Mesenchymal stem cell (in vitro differentiated cells and primary cell): ENCODE data around the gene PLA2G3. TPM values are rescaled to one million over a fixed set of nuclear protein-coding genes. Genes with fewer than 3 reads are reported as not detected.

Experiments used
- DNase-seq: peaks from one replicate; pipeline ENCODE4 v3.0.0-alpha.2; 2013
- H2AFZ ChIP-seq: one replicate; pipeline ENCODE4 v1.6.1; 2013; ENCODE audit warnings: low read depth, mild to moderate bottlenecking, control low read depth, inconsistent platforms, low read length, moderate library complexity
- H2AK5ac ChIP-seq: 2 replicates; pipeline ENCODE4 v1.6.1; 2013; ENCODE audit warnings: low read length, moderate library complexity, mild to moderate bottlenecking, inconsistent platforms; ENCODE audit not compliant: severe bottlenecking
- H2BK120ac ChIP-seq: one replicate; pipeline ENCODE4 v1.6.1; 2013; ENCODE audit warnings: low read depth, mild to moderate bottlenecking, inconsistent platforms, low read length, moderate library complexity
- H2BK12ac ChIP-seq, 2 experiments: one replicate each; pipeline ENCODE4 v1.6.1; 2013; ENCODE audit warnings: inconsistent platforms in 2 of 2, low read length in 2 of 2, mild to moderate bottlenecking in 2 of 2, moderate library complexity in 2 of 2, control low read depth in 1 of 2
- H2BK15ac ChIP-seq: one replicate; pipeline ENCODE4 v1.6.1; 2013; ENCODE audit warnings: mild to moderate bottlenecking, low read depth, inconsistent platforms; ENCODE audit not compliant: poor library complexity, severe bottlenecking
- H2BK5ac ChIP-seq: 2 replicates; pipeline ENCODE4 v1.6.1; 2013; ENCODE audit warnings: low read depth, mild to moderate bottlenecking, low read length, control low read depth, inconsistent platforms; ENCODE audit not compliant: poor library complexity, severe bottlenecking
- H3K14ac ChIP-seq, 2 experiments: one replicate each; pipeline ENCODE4 v1.6.1; 2013; ENCODE audit warnings: inconsistent platforms in 2 of 2, low read length in 2 of 2, control low read depth in 1 of 2, mild to moderate bottlenecking in 1 of 2, moderate library complexity in 1 of 2
- H3K18ac ChIP-seq, 2 experiments: one replicate each; pipeline ENCODE4 v1.6.1; 2013; ENCODE audit warnings: inconsistent platforms in 2 of 2, low read length in 2 of 2, control low read depth in 1 of 2, low read depth in 1 of 2, mild to moderate bottlenecking in 1 of 2
- H3K23ac ChIP-seq, 2 experiments: one replicate each; pipeline ENCODE4 v1.6.1; 2013; ENCODE audit warnings: inconsistent platforms in 2 of 2, low read length in 2 of 2, mild to moderate bottlenecking in 2 of 2, moderate library complexity in 2 of 2, control low read depth in 1 of 2
- H3K27ac ChIP-seq: 2 replicates; pipeline ENCODE4 v1.5.1; 2013; ENCODE audit warnings: mild to moderate bottlenecking, moderate library complexity, low read length, control low read depth, inconsistent platforms; ENCODE audit not compliant: poor library complexity, severe bottlenecking
- H3K27me3 ChIP-seq, 2 experiments: 2 replicates each; pipeline versions ENCODE4 v1.6.1 to v1.7.0; 2013; ENCODE audit warnings: low read length in 2 of 2, mild to moderate bottlenecking in 2 of 2, moderate library complexity in 2 of 2, control low read depth in 1 of 2, inconsistent platforms in 1 of 2; ENCODE audit not compliant: control insufficient read depth in 1 of 2, insufficient read depth in 1 of 2
- H3K36me3 ChIP-seq, 2 experiments: 2 replicates each; pipeline versions ENCODE4 v1.6.1 to v1.7.0; 2013; ENCODE audit warnings: low read length in 2 of 2, control low read depth in 1 of 2, inconsistent platforms in 1 of 2, low read depth in 1 of 2, mild to moderate bottlenecking in 1 of 2; ENCODE audit not compliant: insufficient read depth in 2 of 2, control insufficient read depth in 1 of 2
- H3K4ac ChIP-seq, 2 experiments: one replicate each; pipeline ENCODE4 v1.6.1; 2013; ENCODE audit warnings: inconsistent platforms in 2 of 2, low read length in 2 of 2, mild to moderate bottlenecking in 2 of 2, moderate library complexity in 2 of 2, control low read depth in 1 of 2, low read depth in 1 of 2
- H3K4me1 ChIP-seq: 2 replicates; pipeline ENCODE4 v1.6.1; 2013; ENCODE audit warnings: low read depth, low read length, control low read depth; ENCODE audit not compliant: control insufficient read depth, insufficient read depth
- H3K4me2 ChIP-seq: 2 replicates; pipeline ENCODE4 v1.6.1; 2013; ENCODE audit warnings: low read length, mild to moderate bottlenecking, inconsistent platforms; ENCODE audit not compliant: poor library complexity, severe bottlenecking
- H3K4me3 ChIP-seq, 2 experiments: 2 replicates each; pipeline versions ENCODE4 v1.5.1 to v1.7.0; 2013; ENCODE audit warnings: low read length in 2 of 2, mild to moderate bottlenecking in 2 of 2, control low read depth in 1 of 2, low read depth in 1 of 2; ENCODE audit not compliant: insufficient read depth in 1 of 2
- H3K79me1 ChIP-seq: replicated peaks from 2 replicates; pipeline ENCODE4 v1.6.1; 2013; ENCODE audit warnings: mild to moderate bottlenecking, control low read depth, low read length, inconsistent platforms; ENCODE audit not compliant: poor library complexity, severe bottlenecking
- H3K9ac ChIP-seq: 2 replicates; pipeline ENCODE4 v1.7.0; 2013; ENCODE audit warnings: mild to moderate bottlenecking, low read length, moderate library complexity
- H3K9me3 ChIP-seq: 2 replicates; pipeline ENCODE4 v1.7.0; 2013; ENCODE audit warnings: mild to moderate bottlenecking, low read length; ENCODE audit not compliant: control insufficient read depth
- H4K8ac ChIP-seq: one replicate; pipeline ENCODE4 v1.6.1; 2013; ENCODE audit warnings: inconsistent platforms, mild to moderate bottlenecking, low read length, moderate library complexity
- H4K91ac ChIP-seq: one replicate; pipeline ENCODE4 v1.6.1; 2013; ENCODE audit warnings: mild to moderate bottlenecking, low read length, inconsistent platforms
- WGBS: methylation state at CpG from one replicate; pipeline ENCODE4 v1.1.7; 2013; ENCODE audit warnings: mixed read lengths; 5-methylcytosine and 5-hydroxymethylcytosine counted together
- polyA plus RNA-seq, 2 experiments: library from polyadenylated mRNA; stranded (reverse); fragments of 200-250 nt; gene quantifications; one replicate each; pipeline ENCODE4 v1.2.3, GENCODE V29; 2013

The PLA2G3 gene
- polyA plus RNA-seq (2013, experiment 1 of 2), result 1.2 TPM
- 1.2 TPM for polyA plus RNA-seq (2013, experiment 2 of 2)

GRCh38 chr22:31139866-31140716 is at the start of gene PLA2G3:
PLA2G3 (minus strand) TSS chr22:31140508; CDS start chr22:31140354, 154 bp downstream.
- Histone ChIP-seq H3K4ac (no peak within 1 kb of the TSS), H2AK5ac (no peak within 1 kb of the TSS), H3K27ac (no peak within 1 kb of the TSS), H3K23ac (no peak within 1 kb of the TSS), H2BK120ac (no peak within 1 kb of the TSS), H2BK5ac (no peak within 1 kb of the TSS), H3K9ac (no peak within 1 kb of the TSS), H4K91ac (no peak within 1 kb of the TSS), H3K27me3 (peaks cover 23 to 72% of the 10 kb centered on the region in 2 experiments), H2BK15ac (peak within 1 kb of the TSS; percentile 41), H3K4me2 (no peak within 1 kb of the TSS), H2AFZ (no peak within 1 kb of the TSS), H3K14ac (peak within 1 kb of the TSS in 1 of 2 experiments; percentile 9), H3K79me1 (no peaks in the 10 kb centered on the region), H3K18ac (no peak within 1 kb of the TSS), H3K4me3 (no peak within 1 kb of the TSS), H3K4me1 (peaks cover 15% of the 10 kb centered on the region), H3K9me3 (peaks cover 7% of the 10 kb centered on the region), H2BK12ac (no peak within 1 kb of the TSS), H3K36me3 (no peaks in the 10 kb centered on the region), H4K8ac (no peak within 1 kb of the TSS)
- peak; percentile 72 for DNase-seq
- WGBS, result 46% methylated on average over 18 of the region's 24 CpGs

DNA sequence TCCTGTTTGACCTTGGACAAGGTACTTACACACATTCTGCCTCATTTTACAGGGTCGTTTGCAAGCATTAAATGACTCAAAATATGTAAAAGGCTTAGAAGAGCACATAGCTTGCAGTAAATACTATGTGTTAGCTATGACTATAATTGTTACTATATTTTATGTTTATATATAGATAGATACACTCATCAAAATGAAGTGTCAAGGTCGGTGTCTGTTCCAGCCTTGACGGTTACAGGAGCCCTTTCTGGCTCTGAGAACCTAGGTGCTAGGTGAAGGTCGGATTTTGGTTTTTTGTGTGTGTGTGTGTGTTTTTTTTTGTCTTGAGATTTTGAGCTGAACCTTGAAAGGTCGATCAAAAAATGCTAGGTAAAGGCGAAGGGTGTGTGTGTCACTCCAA is 47.3 kb upstream of the PLA2G3 start:
- Histone ChIP-seq H2AFZ (no peak overlapping the region), H4K8ac (peak overlapping the region; percentile 30), H3K27me3 (no peaks in the 10 kb centered on the region), H3K79me1 (peaks cover 31% of the 10 kb centered on the region), H3K18ac (no peak overlapping the region), H3K14ac (no peak overlapping the region), H2AK5ac (no peak overlapping the region), H3K36me3 (peaks cover 24 to 47% of the 10 kb centered on the region in 2 experiments), H4K91ac (no peak overlapping the region), H3K4me3 (no peak overlapping the region), H3K4ac (no peak overlapping the region), H3K23ac (no peak overlapping the region), H3K4me1 (no peaks in the 10 kb centered on the region), H3K27ac (no peak overlapping the region), H3K9ac (no peak overlapping the region), H2BK12ac (no peak overlapping the region), H2BK5ac (no peak overlapping the region), H2BK15ac (no peak overlapping the region), H3K4me2 (no peak overlapping the region), H2BK120ac (no peak overlapping the region), H3K9me3 (no peaks in the 10 kb centered on the region)
- 95% methylated on average over 5 of the region's 6 CpGs for WGBS
- no peak for DNase-seq

DNA sequence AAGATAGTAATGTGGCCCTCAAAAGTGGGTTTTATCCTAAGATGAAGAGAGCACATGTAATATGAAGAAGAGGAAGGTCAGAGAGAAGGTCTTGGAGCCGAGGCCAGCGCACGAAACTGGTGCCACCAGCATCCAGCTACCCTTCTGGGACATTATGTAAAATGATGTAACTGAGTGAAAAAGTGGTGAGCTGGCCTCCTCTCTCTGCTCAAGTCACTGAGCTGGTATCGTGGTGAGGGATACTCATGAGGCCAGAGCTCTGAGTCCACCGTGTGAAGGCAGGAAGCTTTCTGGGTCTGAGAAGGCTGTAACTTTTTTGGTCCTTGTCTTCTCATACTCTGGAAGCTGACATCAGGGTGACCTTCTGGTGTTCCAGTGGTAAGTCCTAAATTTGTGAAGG is 44.7 kb upstream of the PLA2G3 start:
- 96% methylated on average over 5 of the region's 5 CpGs for WGBS
- Histone ChIP-seq H3K18ac (no peak overlapping the region), H2BK12ac (no peak overlapping the region), H4K8ac (no peak overlapping the region), H3K14ac (no peak overlapping the region), H3K36me3 (peaks cover 24 to 35% of the 10 kb centered on the region in 2 experiments), H2AFZ (no peak overlapping the region), H3K23ac (no peak overlapping the region), H3K4me1 (no peaks in the 10 kb centered on the region), H2AK5ac (no peak overlapping the region), H3K9ac (peak overlapping the region; percentile 34), H2BK120ac (no peak overlapping the region), H3K9me3 (no peaks in the 10 kb centered on the region), H2BK5ac (no peak overlapping the region), H2BK15ac (no peak overlapping the region), H3K27me3 (no peaks in the 10 kb centered on the region), H3K27ac (no peak overlapping the region), H3K4me2 (no peak overlapping the region), H3K79me1 (peaks cover 21% of the 10 kb centered on the region), H3K4me3 (no peak overlapping the region), H4K91ac (no peak overlapping the region), H3K4ac (no peak overlapping the region)
- DNase-seq, result peak; percentile 33

DNA sequence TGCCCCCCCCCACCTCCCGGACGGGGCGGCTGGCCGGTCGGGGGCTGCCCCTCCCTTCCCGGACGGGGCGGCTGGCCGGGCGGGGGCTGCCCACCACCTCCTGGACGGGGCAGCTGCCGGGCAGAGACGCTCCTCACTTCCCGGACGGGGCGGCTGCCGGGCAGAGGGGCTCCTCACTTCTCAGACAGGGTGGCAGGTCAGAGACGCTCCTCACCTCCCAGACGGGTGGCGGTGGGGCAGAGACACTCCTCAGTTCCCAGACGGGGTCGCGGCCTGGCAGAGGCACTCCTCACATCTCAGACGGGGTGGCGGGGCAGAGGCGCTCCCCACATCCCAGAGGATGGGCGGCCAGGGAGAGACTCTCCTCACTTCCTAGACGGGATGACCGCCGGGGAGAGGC is 43.7 kb upstream of the PLA2G3 start:
- no peak overlapping the region for H3K4ac ChIP-seq
- no peak overlapping the region for H3K18ac ChIP-seq
- H3K4me2 ChIP-seq, result no peak overlapping the region
- H2AFZ ChIP-seq, result no peak overlapping the region
- H2AK5ac ChIP-seq, result no peak overlapping the region
- H3K4me1 ChIP-seq, result peaks cover 6% of the 10 kb centered on the region
- no peak overlapping the region for H3K14ac ChIP-seq
- no peak overlapping the region for H2BK15ac ChIP-seq
- no peak overlapping the region for H3K23ac ChIP-seq
- DNase-seq, result no peak
- H2BK5ac ChIP-seq, result no peak overlapping the region
- H2BK12ac ChIP-seq, result no peak overlapping the region
- H2BK120ac ChIP-seq, result no peak overlapping the region
- H3K27ac ChIP-seq, result no peak overlapping the region
- H3K9ac ChIP-seq, result no peak overlapping the region
- H3K36me3 ChIP-seq, result peaks cover 24 to 30% of the 10 kb centered on the region in 2 experiments
- H3K79me1 ChIP-seq, result peaks cover 20% of the 10 kb centered on the region
- H3K4me3 ChIP-seq, result no peak overlapping the region
- H3K27me3 ChIP-seq, result no peaks in the 10 kb centered on the region
- H4K8ac ChIP-seq, result no peak overlapping the region
- WGBS, result 92% methylated on average over 25 of the region's 30 CpGs
- H4K91ac ChIP-seq, result no peak overlapping the region
- no peaks in the 10 kb centered on the region for H3K9me3 ChIP-seq
